Vagina (tissue), 2 donors: ENCODE results near the gene PIWIL1.

Experiments used
- CTCF ChIP-seq, 3 experiments: fragments of 450-650 bp in 2 of 3; fragments of 200-600 bp in 1 of 3; sonication (generic) in 1 of 3; IDR thresholded peaks; one replicate each; pipeline ENCODE4 v1.5.1; 2017 to 2019; ENCODE audit warnings: antibody characterized with exemption in 3 of 3, mild to moderate bottlenecking in 2 of 3, moderate library complexity in 2 of 3
- POLR2A ChIP-seq, 2 donors: fragments of 450-650 bp; IDR thresholded peaks; one replicate each; pipeline ENCODE4 v1.6.1; 2017; ENCODE audit warnings: antibody characterized with exemption in 2 of 2, mild to moderate bottlenecking in 2 of 2, moderate library complexity in 2 of 2
- POLR2AphosphoS5 ChIP-seq, 2 donors: sonication (generic); formaldehyde crosslinking; IDR thresholded peaks; one replicate each; pipeline ENCODE4 v1.9.0; 2017; ENCODE audit warnings: antibody characterized with exemption in 2 of 2, mild to moderate bottlenecking in 2 of 2, low read depth in 1 of 2; ENCODE audit not compliant: insufficient read depth in 1 of 2

GRCh38 chr12:130337488-130338303 lies at the start of gene PIWIL1:
- TF ChIP-seq CTCF (IDR thresholded peaks at IDR 0.05) (no peak), POLR2AphosphoS5 (IDR thresholded peaks at IDR 0.05; ENCODE audit: insufficient read depth in 1 of 2, low read depth in 1 of 2) (no peak), POLR2A (IDR thresholded peaks at IDR 0.05) (no peak)
